Endothelial cell of umbilical vein (primary cell): ENCODE measurements around the gene ELAVL1. TPM values are rescaled to one million over a fixed set of nuclear protein-coding genes. Genes with fewer than 3 reads are reported as not detected.

Experiments used
- BruUV-seq: library from RNA; stranded (reverse); fragments of 400-500 nt; replicated peaks from 2 replicates; lab custom pipeline; 2021; lab: Mats Ljungman, UMichigan
- CTCF ChIA-PET: fragments of 300-600, 350-600 bp; sonication (Branson Sonifier 250); formaldehyde crosslinking; loops from one replicate; lab custom pipeline; 2021; ENCODE audit warnings: antibody characterized with exemption, inconsistent platforms; lab: Charles Lee
- POLR2A ChIA-PET: fragments of 300-600, 350-600 bp; sonication (Branson Sonifier 250); formaldehyde crosslinking; loops from one replicate; lab custom pipeline; 2021; ENCODE audit warnings: antibody characterized with exemption, inconsistent platforms; lab: Charles Lee
- DNase-seq: peaks from one replicate; pipeline ENCODE4 v3.0.0-alpha.2; 2011; ENCODE audit warnings: low read depth, low spot score
- FAIRE-seq: peaks from 2 replicates; lab custom pipeline; 2011; peaks lifted over from hg19 to GRCh38; lab: Jason Lieb, UNC
- H2AFZ ChIP-seq: 2 replicates; pipeline ENCODE4 v1.6.0; 2012; ENCODE audit warnings: low read depth, low read length, control low read depth, inconsistent platforms
- H3K27ac ChIP-seq: 2 replicates; pipeline ENCODE4 v1.5.1; 2011; ENCODE audit warnings: low read depth, mild to moderate bottlenecking, control low read depth, low read length, moderate library complexity; ENCODE audit not compliant: insufficient read depth
- H3K27me3 ChIP-seq, 2 experiments: 2 replicates each; pipeline versions ENCODE4 v1.6.0 to v1.6.1; 2011; ENCODE audit warnings: low read length in 2 of 2, mixed read lengths in 1 of 2; ENCODE audit not compliant: control insufficient read depth in 2 of 2, insufficient read depth in 2 of 2
- H3K36me3 ChIP-seq, 2 experiments: 2 replicates in 1 of 2; 3 replicates in 1 of 2; pipeline ENCODE4 v1.5.1; 2011; ENCODE audit warnings: low read length in 2 of 2, mild to moderate bottlenecking in 1 of 2, moderate library complexity in 1 of 2; ENCODE audit not compliant: control insufficient read depth in 2 of 2, insufficient read depth in 2 of 2; ENCODE audit errors: extremely low read depth in 1 of 2
- H3K4me1 ChIP-seq: 3 replicates; pipeline ENCODE4 v1.5.1; 2011; ENCODE audit warnings: mild to moderate bottlenecking, low read length; ENCODE audit not compliant: control insufficient read depth, insufficient read depth; ENCODE audit errors: extremely low read depth
- H3K4me2 ChIP-seq: 2 replicates; pipeline ENCODE4 v1.6.1; 2011; ENCODE audit warnings: low read length, control low read depth, mixed read lengths; ENCODE audit not compliant: insufficient read depth
- H3K4me3 ChIP-seq, 3 experiments: fragments of 200-600 bp in 1 of 3; sonication (generic), shearing (Covaris generic) in 1 of 3; replicated peaks in 1 of 3; 2 replicates each; pipeline ENCODE4 v1.5.1; 2011 to 2016; ENCODE audit warnings: control low read depth in 3 of 3, low read length in 3 of 3, mild to moderate bottlenecking in 2 of 3, inconsistent platforms in 1 of 3, low read depth in 1 of 3, moderate library complexity in 1 of 3; ENCODE audit not compliant: insufficient read depth in 1 of 3
- H3K79me2 ChIP-seq: 2 replicates; pipeline ENCODE4 v1.6.0; 2012; ENCODE audit warnings: low read length, inconsistent platforms; ENCODE audit not compliant: control insufficient read depth, insufficient read depth
- H3K9ac ChIP-seq: replicated peaks from 2 replicates; pipeline ENCODE3; 2011; ENCODE audit warnings: low read length, control low read depth; ENCODE audit not compliant: insufficient read depth; ENCODE audit errors: extremely low read depth
- H3K9me1 ChIP-seq: replicated peaks from 3 replicates; pipeline ENCODE4 v1.6.0; 2011; ENCODE audit warnings: mild to moderate bottlenecking, low read length; ENCODE audit not compliant: control insufficient read depth, insufficient read depth; ENCODE audit errors: extremely low read depth
- H3K9me3 ChIP-seq: replicated peaks from 2 replicates; pipeline ENCODE4 v1.5.1; 2012; ENCODE audit warnings: low read length, inconsistent platforms; ENCODE audit not compliant: control insufficient read depth, insufficient read depth
- H4K20me1 ChIP-seq: replicated peaks from 2 replicates; pipeline ENCODE3; 2011; ENCODE audit warnings: mild to moderate bottlenecking, low read length; ENCODE audit not compliant: control insufficient read depth, insufficient read depth; ENCODE audit errors: extremely low read depth
- EZH2 ChIP-seq: IDR thresholded peaks from 2 replicates; pipeline ENCODE4 v1.6.1; 2012; ENCODE audit warnings: borderline replicate concordance, low read depth, mild to moderate bottlenecking, moderate library complexity, low read length, inconsistent platforms; ENCODE audit not compliant: severe bottlenecking
- FOS ChIP-seq: IDR thresholded peaks from 2 replicates; pipeline ENCODE4 v1.6.1; 2011; ENCODE audit warnings: mild to moderate bottlenecking, low read length, moderate library complexity, borderline replicate concordance; ENCODE audit not compliant: insufficient read depth
- GATA2 ChIP-seq: IDR thresholded peaks from 2 replicates; pipeline ENCODE4 v1.7.0; 2011; ENCODE audit warnings: low read depth, mild to moderate bottlenecking, moderate library complexity, mixed read lengths, low read length; ENCODE audit not compliant: insufficient read length, insufficient read depth
- JUN ChIP-seq: IDR thresholded peaks from 2 replicates; pipeline ENCODE4 v1.6.1; 2011; ENCODE audit warnings: borderline replicate concordance, low read depth; ENCODE audit not compliant: insufficient read length, insufficient read depth
- MYC ChIP-seq: IDR thresholded peaks from one replicate; pipeline ENCODE4 v1.6.1; 2011; ENCODE audit warnings: mild to moderate bottlenecking, low read depth, low read length
- POLR2A ChIP-seq: IDR thresholded peaks from 2 replicates; pipeline ENCODE4 v1.6.1; 2012; ENCODE audit warnings: low read depth, mild to moderate bottlenecking, control low read depth, low read length
- POLR2AphosphoS5 ChIP-seq: IDR thresholded peaks from 2 replicates; pipeline ENCODE4 v1.6.1; 2012; ENCODE audit warnings: low read depth, mild to moderate bottlenecking, control low read depth, low read length, moderate library complexity; ENCODE audit not compliant: insufficient read depth
- dilution Hi-C: fragments of 300-500 bp; cut with MboI; formaldehyde crosslinking; loops from one replicate; pipeline ENCODE4 v1.15.0; 2019; ENCODE audit warnings: low sequenced_read_pairs; ENCODE audit not compliant: extremely low pct_ligation_motif_present
- intact Hi-C: fragments of 100-400 bp; cut with micrococcal nuclease; formaldehyde crosslinking; loops from one replicate; pipeline ENCODE4 v1.10.0; 2022
- polyA plus RNA-seq, 4 experiments: library from polyadenylated mRNA; depleted of rRNA in 3 of 4; stranded (reverse) in 3 of 4; unstranded in 1 of 4; fragments of >200 nt; gene quantifications; 2 replicates each; pipeline versions ENCODE4 v1.2.1 to v1.2.3, GENCODE V29; 2011 to 2012; ENCODE audit warnings: missing spikeins in 1 of 4
- total RNA-seq: library from RNA; stranded (reverse); gene quantifications from 2 replicates; pipeline ENCODE4 v1.2.3, GENCODE V29; 2021
- TF ChIP-seq, protein P1 (sequence below), 2 donors: IDR thresholded peaks; 1 replicate in 1 of 2; 2 replicates in 1 of 2; pipeline ENCODE4 v1.5.1; 2011; ENCODE audit warnings: low read length in 2 of 2, mild to moderate bottlenecking in 2 of 2, moderate library complexity in 2 of 2, control low read depth in 1 of 2, inconsistent platforms in 1 of 2, low read depth in 1 of 2; ENCODE audit not compliant: insufficient read depth in 1 of 2; ENCODE audit errors: extremely low read depth in 1 of 2
- TF ChIP-seq, protein P2 (sequence below): IDR thresholded peaks from 2 replicates; pipeline ENCODE4 v1.6.1; 2011; ENCODE audit not compliant: insufficient read depth, insufficient read length

Gene ELAVL1
- total and polyA plus RNA-seq, 2 donors (not counting 3 experiments of a cell fraction or from before 2014, with no cell fraction given), result 46.8 to 134 TPM

GRCh38 chr19:7940841-7941240 is 64.6 kb downstream of the ELAVL1 start:
- Histone ChIP-seq H3K36me3 (peaks cover 3 to 16% of the 10 kb centered on the region in 2 experiments), H3K4me1 (peaks cover 9% of the 10 kb centered on the region), H2AFZ (no peak overlapping the region), H3K9ac (no peak overlapping the region), H3K9me3 (no peaks in the 10 kb centered on the region), H3K79me2 (peaks cover 22% of the 10 kb centered on the region), H3K4me2 (no peak overlapping the region), H3K27ac (no peak overlapping the region), H3K9me1 (no peaks in the 10 kb centered on the region), H4K20me1 (no peaks in the 10 kb centered on the region), H3K27me3 (no peaks in the 10 kb centered on the region), H3K4me3 (no peak overlapping the region)
- BruUV-seq, result no TSS peak
- TF ChIP-seq, protein P1, sequence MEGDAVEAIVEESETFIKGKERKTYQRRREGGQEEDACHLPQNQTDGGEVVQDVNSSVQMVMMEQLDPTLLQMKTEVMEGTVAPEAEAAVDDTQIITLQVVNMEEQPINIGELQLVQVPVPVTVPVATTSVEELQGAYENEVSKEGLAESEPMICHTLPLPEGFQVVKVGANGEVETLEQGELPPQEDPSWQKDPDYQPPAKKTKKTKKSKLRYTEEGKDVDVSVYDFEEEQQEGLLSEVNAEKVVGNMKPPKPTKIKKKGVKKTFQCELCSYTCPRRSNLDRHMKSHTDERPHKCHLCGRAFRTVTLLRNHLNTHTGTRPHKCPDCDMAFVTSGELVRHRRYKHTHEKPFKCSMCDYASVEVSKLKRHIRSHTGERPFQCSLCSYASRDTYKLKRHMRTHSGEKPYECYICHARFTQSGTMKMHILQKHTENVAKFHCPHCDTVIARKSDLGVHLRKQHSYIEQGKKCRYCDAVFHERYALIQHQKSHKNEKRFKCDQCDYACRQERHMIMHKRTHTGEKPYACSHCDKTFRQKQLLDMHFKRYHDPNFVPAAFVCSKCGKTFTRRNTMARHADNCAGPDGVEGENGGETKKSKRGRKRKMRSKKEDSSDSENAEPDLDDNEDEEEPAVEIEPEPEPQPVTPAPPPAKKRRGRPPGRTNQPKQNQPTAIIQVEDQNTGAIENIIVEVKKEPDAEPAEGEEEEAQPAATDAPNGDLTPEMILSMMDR (IDR thresholded peaks at IDR 0.05; ENCODE audit: extremely low read depth in 1 of 2, insufficient read depth in 1 of 2, low read depth in 1 of 2, low read length in 2 of 2), result no peak
- no peak for TF ChIP-seq POLR2A
- TF ChIP-seq, protein P2, sequence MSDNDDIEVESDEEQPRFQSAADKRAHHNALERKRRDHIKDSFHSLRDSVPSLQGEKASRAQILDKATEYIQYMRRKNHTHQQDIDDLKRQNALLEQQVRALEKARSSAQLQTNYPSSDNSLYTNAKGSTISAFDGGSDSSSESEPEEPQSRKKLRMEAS, result no peak
- no peak for TF ChIP-seq MYC
- TF ChIP-seq POLR2AphosphoS5, result no peak
- no peak for TF ChIP-seq GATA2
- TF ChIP-seq FOS, result no peak
- no peak for TF ChIP-seq JUN
- no peak for TF ChIP-seq EZH2
- ChIA-PET POLR2A (no interaction called here), CTCF (interaction anchor here (0.9 kb wide), 1 partner anchor 12 kb away, joined by 3 read pairs; no protein-coding TSS in a partner anchor)
- intact Hi-C loops (no loop called here), dilution Hi-C loops (no loop called here)
- DNase-seq, result no peak
- no peak for FAIRE-seq
